SH-SY5Y (cell line): ENCODE measurements around the gene CCL18.

Experiments
- GATA2 ChIP-seq: IDR thresholded peaks from 2 replicates; pipeline ENCODE4 v1.6.1; 2011; ENCODE audit warnings: mild to moderate bottlenecking, low read depth, low read length
- GATA3 ChIP-seq: IDR thresholded peaks from 2 replicates; pipeline ENCODE4 v1.6.1; 2011; ENCODE audit warnings: low read depth, mild to moderate bottlenecking, low read length, moderate library complexity

DNA sequence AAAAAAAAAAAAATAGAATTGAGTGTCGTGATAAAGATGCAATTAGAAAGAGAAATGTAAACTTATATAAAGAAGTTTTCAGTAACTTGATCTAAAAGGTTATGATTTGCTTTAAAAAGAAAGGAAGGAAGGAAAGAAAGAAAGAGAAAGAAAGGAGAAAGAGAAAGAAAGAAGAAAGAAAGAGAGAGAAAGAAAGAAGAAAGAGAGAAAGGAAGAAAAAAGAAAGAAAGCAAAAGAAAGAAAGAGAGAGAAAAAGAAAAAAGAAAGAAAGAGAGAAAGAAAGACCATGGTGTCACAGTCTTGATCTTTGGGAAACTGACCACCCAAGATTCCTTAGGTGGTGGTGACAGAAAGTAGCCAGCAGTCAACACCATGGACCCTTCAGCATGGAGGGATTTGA is 30.2 kb downstream of the CCL18 start:
- TF ChIP-seq GATA2 (no peak), GATA3 (no peak)
